K562 (cell line): ENCODE measurements around the gene XPC. TPM values are rescaled to one million over a fixed set of nuclear protein-coding genes. Genes with fewer than 3 reads are reported as not detected.
A peak's percentile ranks its signal among the peaks of the same experiment; 100 is the strongest.

Experiments used
- ATAC-seq: fragments of 200-7000 bp; cut with Tn5 transposase; 3 replicates; pipeline ENCODE4 v1.9.1; 2020; ENCODE audit warnings: moderate library complexity
- BruUV-seq: library from RNA; stranded (reverse); fragments of 400-500 nt; replicated peaks from 2 replicates; lab custom pipeline; 2021; lab: Mats Ljungman, UMichigan
- CTCF ChIA-PET: fragments of 300-600 bp; formaldehyde crosslinking; extraction: SDS; loops from one replicate; lab custom pipeline; 2021; ENCODE audit warnings: low intra/inter-chr PET ratio; lab: Yijun Ruan, JAX
- POLR2A ChIA-PET: fragments of 300-600, 350-650 bp; sonication (Branson Sonifier 250); formaldehyde crosslinking; extraction: SDS; loops from one replicate; lab custom pipeline; 2021; ENCODE audit warnings: antibody characterized with exemption, inconsistent platforms; lab: Yijun Ruan, JAX
- DNase-seq, 4 experiments: peaks; one replicate each; pipeline versions ENCODE4 v3.0.0 to v3.0.0-alpha.2; 2011 to 2018; ENCODE audit warnings: low spot score in 3 of 4, mixed read lengths in 3 of 4; ENCODE audit errors: extremely low read depth in 1 of 4
- FAIRE-seq: peaks from 2 replicates; lab custom pipeline; 2011; peaks lifted over from hg19 to GRCh38; lab: Jason Lieb, UNC
- H2AFZ ChIP-seq: 2 replicates; pipeline ENCODE4 v1.6.0; 2011; ENCODE audit warnings: low read depth, low read length, control low read depth, inconsistent platforms
- H3K27ac ChIP-seq: fragments of 200-600 bp; 3 replicates; pipeline ENCODE4 v1.8.0; 2011; ENCODE audit warnings: low read depth, mild to moderate bottlenecking, control low read depth, inconsistent platforms, low read length, moderate library complexity, mixed read lengths; ENCODE audit errors: extremely low read depth
- H3K27me3 ChIP-seq, 2 experiments: fragments of 300-600 bp in 1 of 2; 2 replicates in 1 of 2; 3 replicates in 1 of 2; pipeline versions ENCODE4 v1.6.0 to v1.8.0; 2011; ENCODE audit warnings: inconsistent platforms in 2 of 2, low read length in 2 of 2, mild to moderate bottlenecking in 1 of 2, mixed read lengths in 1 of 2, moderate library complexity in 1 of 2; ENCODE audit not compliant: control insufficient read depth in 2 of 2, insufficient read depth in 2 of 2
- H3K36me3 ChIP-seq: fragments of 300-600 bp; 3 replicates; pipeline ENCODE4 v1.8.0; 2011; ENCODE audit warnings: mild to moderate bottlenecking, low read length, inconsistent platforms; ENCODE audit not compliant: control insufficient read depth, insufficient read depth
- H3K4me1 ChIP-seq, 2 experiments: fragments of 200-600 bp in 1 of 2; replicated peaks in 1 of 2; 2 replicates in 1 of 2; 3 replicates in 1 of 2; pipeline versions ENCODE4 v1.5.1 to v1.8.0; 2011; ENCODE audit warnings: inconsistent platforms in 2 of 2, low read length in 2 of 2, mild to moderate bottlenecking in 1 of 2, mixed read lengths in 1 of 2, moderate library complexity in 1 of 2; ENCODE audit not compliant: control insufficient read depth in 2 of 2, insufficient read depth in 2 of 2
- H3K4me2 ChIP-seq: 2 replicates; pipeline ENCODE4 v1.6.1; 2011; ENCODE audit warnings: low read length, control low read depth, inconsistent platforms, mixed read lengths; ENCODE audit not compliant: insufficient read depth
- H3K4me3 ChIP-seq: fragments of 200-600 bp; sonication (generic), shearing (Covaris generic); 2 replicates; pipeline ENCODE4 v1.5.1; 2016; ENCODE audit warnings: control low read depth, inconsistent platforms
- H3K79me2 ChIP-seq: fragments of 200-600 bp; 3 replicates; pipeline ENCODE4 v1.8.0; 2011; ENCODE audit warnings: low read length, inconsistent platforms; ENCODE audit not compliant: control insufficient read depth, insufficient read depth
- H3K9ac ChIP-seq, 2 experiments: 2 replicates each; pipeline versions ENCODE4 v1.6.0 to v1.6.1; 2011; ENCODE audit warnings: low read depth in 2 of 2, low read length in 2 of 2, control low read depth in 1 of 2, inconsistent platforms in 1 of 2, mild to moderate bottlenecking in 1 of 2, mixed read lengths in 1 of 2; ENCODE audit not compliant: insufficient read depth in 1 of 2
- H3K9me1 ChIP-seq: one replicate; pipeline ENCODE4 v1.6.0; 2011; ENCODE audit warnings: inconsistent platforms, mild to moderate bottlenecking, low read length, moderate library complexity; ENCODE audit not compliant: control insufficient read depth, insufficient read depth
- H3K9me3 ChIP-seq: replicated peaks from 2 replicates; pipeline ENCODE4 v1.5.1; 2011; ENCODE audit warnings: low read depth, low read length, inconsistent platforms; ENCODE audit not compliant: control insufficient read depth, insufficient read depth
- H4K20me1 ChIP-seq: replicated peaks from 2 replicates; pipeline ENCODE4 v1.6.1; 2011; ENCODE audit warnings: low read length, inconsistent platforms, mixed read lengths; ENCODE audit not compliant: control insufficient read depth, insufficient read depth
- MCM3 ChIP-seq: fragments of 450-650 bp; IDR thresholded peaks from 2 replicates; pipeline ENCODE4 v1.6.1; 2016
- PHF21A ChIP-seq: fragments of 450-650 bp; IDR thresholded peaks from 2 replicates; pipeline ENCODE4 v1.6.1; 2017; ENCODE audit warnings: low read depth, borderline replicate concordance
- RBFOX2 ChIP-seq: fragments of 200-400 bp; formaldehyde crosslinking; IDR thresholded peaks from 2 replicates; pipeline ENCODE4 v1.6.1; 2017; ENCODE audit warnings: low read depth, mild to moderate bottlenecking, low read length, moderate library complexity
- WGBS: fragments of 100-300 bp; shearing (Covaris generic); methylation state at CpG from one replicate; pipeline ENCODE4 v1.1.6; 2016; ENCODE audit warnings: low coverage, mixed read lengths; ENCODE audit not compliant: insufficient coverage; ENCODE audit errors: missing lambda C conversion rate; 5-methylcytosine and 5-hydroxymethylcytosine counted together
- in situ Hi-C: fragments of 300-500 bp; cut with MboI; formaldehyde crosslinking; loops from 4 replicates; pipeline ENCODE4 v1.15.0; 2018; ENCODE audit warnings: inconsistent platforms, mixed read lengths
- intact Hi-C: fragments of 100-400 bp; cut with micrococcal nuclease; formaldehyde crosslinking; loops from 2 replicates; pipeline ENCODE4 v1.14.2; 2022
- polyA plus RNA-seq, 8 experiments: library from polyadenylated mRNA; depleted of rRNA in 4 of 8; stranded (reverse) in 5 of 8; unstranded in 3 of 8; fragments of >200 nt; fragmentation: Nextera tagmentation in 2 of 8; fragmentation: Illumina TruSeq in 1 of 8; extraction: Ambion mirVana in 2 of 8; extraction: Trizol in 1 of 8; gene quantifications; 2 replicates each; pipeline versions ENCODE4 v1.2.1 to v1.2.3, GENCODE V29; 2011 to 2014; ENCODE audit warnings: inconsistent platforms in 1 of 8, missing spikeins in 1 of 8
- total RNA-seq, 7 experiments: library from RNA; depleted of rRNA in 6 of 7; stranded (reverse); fragments of >200 nt in 6 of 7; fragmentation: Illumina TruSeq in 2 of 7; extraction: Trizol in 2 of 7; gene quantifications; 2 replicates each; pipeline versions ENCODE4 v1.2.1 to v1.2.3, GENCODE V29; 2011 to 2021; ENCODE audit warnings: low replicate concordance in 1 of 7
- TF ChIP-seq, protein P1 (sequence below): fragments of 150-350 bp; conservative IDR thresholded peaks from 2 replicates; pipeline ENCODE4 v1.6.1; 2014; ENCODE audit warnings: low read length

Gene XPC
- total and polyA plus RNA-seq, 9 of the 15 experiments (the other 6 are each of a cell fraction or from before 2014, with no cell fraction given), result 3.8 to 54.7 (median 41.3) TPM

GRCh38 chr3:14157951-14158350, 20.4 kb downstream of the XPC start:
- Histone ChIP-seq H3K9me1 (no peaks in the 10 kb centered on the region), H2AFZ (no peak overlapping the region), H3K4me1 (no peaks in the 10 kb centered on the region), H3K36me3 (peaks cover 90% of the 10 kb centered on the region), H3K27me3 (no peaks in the 10 kb centered on the region), H3K27ac (no peak overlapping the region), H3K4me3 (no peak overlapping the region), H3K9me3 (peaks cover 16% of the 10 kb centered on the region), H3K79me2 (no peaks in the 10 kb centered on the region), H4K20me1 (no peaks in the 10 kb centered on the region; the same call in 1 of the 2 replicates), H3K4me2 (no peak overlapping the region), H3K9ac (no peak overlapping the region)
- ChIA-PET POLR2A (interaction anchor here (0.7 to 1.6 kb wide), 2 partner anchors 13 to 42 kb away, joined by 3 read pairs; no protein-coding TSS in a partner anchor), CTCF (no interaction called here)
- 95% methylated on average over 9 of the region's 9 CpGs for WGBS
- TF ChIP-seq, protein P1, sequence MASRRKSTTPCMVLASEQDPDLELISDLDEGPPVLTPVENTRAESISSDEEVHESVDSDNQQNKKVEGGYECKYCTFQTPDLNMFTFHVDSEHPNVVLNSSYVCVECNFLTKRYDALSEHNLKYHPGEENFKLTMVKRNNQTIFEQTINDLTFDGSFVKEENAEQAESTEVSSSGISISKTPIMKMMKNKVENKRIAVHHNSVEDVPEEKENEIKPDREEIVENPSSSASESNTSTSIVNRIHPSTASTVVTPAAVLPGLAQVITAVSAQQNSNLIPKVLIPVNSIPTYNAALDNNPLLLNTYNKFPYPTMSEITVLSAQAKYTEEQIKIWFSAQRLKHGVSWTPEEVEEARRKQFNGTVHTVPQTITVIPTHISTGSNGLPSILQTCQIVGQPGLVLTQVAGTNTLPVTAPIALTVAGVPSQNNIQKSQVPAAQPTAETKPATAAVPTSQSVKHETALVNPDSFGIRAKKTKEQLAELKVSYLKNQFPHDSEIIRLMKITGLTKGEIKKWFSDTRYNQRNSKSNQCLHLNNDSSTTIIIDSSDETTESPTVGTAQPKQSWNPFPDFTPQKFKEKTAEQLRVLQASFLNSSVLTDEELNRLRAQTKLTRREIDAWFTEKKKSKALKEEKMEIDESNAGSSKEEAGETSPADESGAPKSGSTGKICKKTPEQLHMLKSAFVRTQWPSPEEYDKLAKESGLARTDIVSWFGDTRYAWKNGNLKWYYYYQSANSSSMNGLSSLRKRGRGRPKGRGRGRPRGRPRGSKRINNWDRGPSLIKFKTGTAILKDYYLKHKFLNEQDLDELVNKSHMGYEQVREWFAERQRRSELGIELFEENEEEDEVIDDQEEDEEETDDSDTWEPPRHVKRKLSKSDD, result no peak
- TF ChIP-seq RBFOX2 (0 out of 2 replicates have a peak, but pooled peaks have one; percentile 15), MCM3 (no peak), PHF21A (no peak)
- ATAC-seq (no peak), DNase-seq (no peak), FAIRE-seq (no peak)
- in situ Hi-C loops, result no loop called here
- intact Hi-C loops, result no loop called here
- BruUV-seq, result no TSS peak
